Prostate gland (tissue), 2 donors: ENCODE results near the gene CAMKMT.

ENCODE experiments used
- POLR2A ChIP-seq: fragments of 450-650 bp; IDR thresholded peaks from one replicate; pipeline ENCODE4 v1.6.1; 2016; ENCODE audit warnings: antibody characterized with exemption, mild to moderate bottlenecking
- TF ChIP-seq, protein P1 (sequence below), 4 experiments: fragments of 200-600 bp in 2 of 4; fragments of 450-650 bp in 2 of 4; sonication (generic) in 2 of 4; IDR thresholded peaks; 1 replicate in 3 of 4; 2 replicates in 1 of 4; pipeline ENCODE4 v1.5.1; 2016 to 2019; ENCODE audit warnings: antibody characterized with exemption in 4 of 4, mild to moderate bottlenecking in 2 of 4, moderate library complexity in 2 of 4

DNA sequence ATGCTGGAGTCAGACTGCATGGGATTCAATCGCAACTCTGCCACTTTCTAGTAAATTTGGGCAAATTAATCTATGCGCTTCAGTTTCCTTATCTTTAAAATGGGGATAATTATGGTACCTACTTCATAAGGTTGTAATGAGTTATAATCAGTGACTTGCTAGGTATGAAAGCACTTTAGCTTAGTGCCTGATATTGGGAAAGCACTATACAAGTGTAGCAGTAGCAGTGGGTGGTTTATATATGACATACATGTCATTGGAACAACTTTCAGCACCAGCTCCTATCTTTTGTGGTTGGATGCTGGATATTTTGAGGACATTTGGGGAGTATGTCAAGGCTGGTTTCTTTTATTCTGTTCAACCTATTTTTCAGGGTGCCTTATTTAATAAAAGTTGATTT lies 277.7 kb downstream of the CAMKMT start:
- TF ChIP-seq POLR2A: no peak
- TF ChIP-seq, protein P1, sequence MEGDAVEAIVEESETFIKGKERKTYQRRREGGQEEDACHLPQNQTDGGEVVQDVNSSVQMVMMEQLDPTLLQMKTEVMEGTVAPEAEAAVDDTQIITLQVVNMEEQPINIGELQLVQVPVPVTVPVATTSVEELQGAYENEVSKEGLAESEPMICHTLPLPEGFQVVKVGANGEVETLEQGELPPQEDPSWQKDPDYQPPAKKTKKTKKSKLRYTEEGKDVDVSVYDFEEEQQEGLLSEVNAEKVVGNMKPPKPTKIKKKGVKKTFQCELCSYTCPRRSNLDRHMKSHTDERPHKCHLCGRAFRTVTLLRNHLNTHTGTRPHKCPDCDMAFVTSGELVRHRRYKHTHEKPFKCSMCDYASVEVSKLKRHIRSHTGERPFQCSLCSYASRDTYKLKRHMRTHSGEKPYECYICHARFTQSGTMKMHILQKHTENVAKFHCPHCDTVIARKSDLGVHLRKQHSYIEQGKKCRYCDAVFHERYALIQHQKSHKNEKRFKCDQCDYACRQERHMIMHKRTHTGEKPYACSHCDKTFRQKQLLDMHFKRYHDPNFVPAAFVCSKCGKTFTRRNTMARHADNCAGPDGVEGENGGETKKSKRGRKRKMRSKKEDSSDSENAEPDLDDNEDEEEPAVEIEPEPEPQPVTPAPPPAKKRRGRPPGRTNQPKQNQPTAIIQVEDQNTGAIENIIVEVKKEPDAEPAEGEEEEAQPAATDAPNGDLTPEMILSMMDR (IDR thresholded peaks at IDR 0.05): no peak
